ENCODE results near the gene KBTBD7.

- no peak for TF ChIP-seq CTBP1 (IDR thresholded peaks at IDR 0.05; ENCODE audit: borderline replicate concordance)
- TF ChIP-seq POLR2A (conservative IDR thresholded peaks at IDR 0.05): no peak
- TF ChIP-seq ESRRA (IDR thresholded peaks at IDR 0.05; ENCODE audit: borderline replicate concordance, low read depth): no peak
- no peak for TF ChIP-seq PCBP2 (IDR thresholded peaks at IDR 0.05; ENCODE audit: low read depth, low read length, poor library complexity, severe bottlenecking)
- no peak for TF ChIP-seq EP300 (IDR thresholded peaks at IDR 0.05; ENCODE audit: low read length)
- TF ChIP-seq ZNF12 (CRISPR knock-in tag; IDR thresholded peaks at IDR 0.05): no peak
- TF ChIP-seq TSC22D4 (tag; IDR thresholded peaks at IDR 0.05): no peak
- no peak for TF ChIP-seq POLR2AphosphoS2 (IDR thresholded peaks at IDR 0.05; ENCODE audit: low read length)
These were observed 35.2 kb downstream of the KBTBD7 start for GRCh38 chr13:41159174-41159573.
